ENCODE measurements around the gene NOTCH2NLA. TPM values are rescaled to one million over a fixed set of nuclear protein-coding genes. Genes with fewer than 3 reads are reported as not detected.

Gene NOTCH2NLA
- total RNA-seq, 2 experiments from 2014 or later = 21.7 to 25.3 TPM

Other genes with a start within 250 kb of the NOTCH2NLA start
- 10 to 100 TPM; 86.0 to 91.1 TPM for gene TXNIP, start 232.4 kb downstream of the NOTCH2NLA start, total RNA-seq
- gene HJV, start 207.3 kb downstream of the NOTCH2NLA start, total RNA-seq = not detected
- gene NBPF10, start 84.2 kb downstream of the NOTCH2NLA start, total RNA-seq = 1 to 10 TPM; 1.3 to 1.4 TPM

Data from activated naive CD4-positive, alpha-beta T cell treated with anti-CD3 and anti-CD28 coated beads for 36 hours (primary cell).